ENCODE data around the gene SLC16A11. TPM values are rescaled to one million over a fixed set of nuclear protein-coding genes. Genes with fewer than 3 reads are reported as not detected.

Gene SLC16A11
- polyA plus RNA-seq, 4 donors, result 0.37 to 0.93 (median 0.45) TPM

Other genes with a start within 250 kb of the SLC16A11 start
- gene TEKT1, start 212.4 kb downstream of the SLC16A11 start, polyA plus RNA-seq (ENCODE audit: insufficient read length in 4 of 4), result under 1 TPM in 3 of 4 donors, not detected in 1; 0.34 to 0.67 (median 0.53) TPM
- 1 to 10 TPM; 1.2 to 3.2 (median 2.1) TPM for gene ALOX12, start 48.0 kb downstream of the SLC16A11 start, polyA plus RNA-seq (ENCODE audit: insufficient read length in 4 of 4)
- 100 to 1,000 TPM; 108 to 194 (median 188) TPM for gene RNASEK, start 31.5 kb downstream of the SLC16A11 start, polyA plus RNA-seq (ENCODE audit: insufficient read length in 4 of 4)
- 10 to 100 TPM; 20.0 to 25.0 (median 23.9) TPM for gene BCL6B, start 21.0 kb downstream of the SLC16A11 start, polyA plus RNA-seq (ENCODE audit: insufficient read length in 4 of 4)
- gene SLC16A13, start 8.1 kb downstream of the SLC16A11 start, polyA plus RNA-seq (ENCODE audit: insufficient read length in 4 of 4), result 1 to 10 TPM; 1.5 to 3.8 (median 3.0) TPM
- 1 to 10 TPM in 3 of 4 donors, under 1 TPM in 1; 0.99 to 2.0 (median 1.1) TPM for gene CLEC10A, start 36.2 kb upstream of the SLC16A11 start, polyA plus RNA-seq (ENCODE audit: insufficient read length in 4 of 4)
- 1 to 10 TPM in 3 of 4 donors, under 1 TPM in 1; 0.92 to 2.0 (median 1.7) TPM for gene ASGR2, start 70.7 kb upstream of the SLC16A11 start, polyA plus RNA-seq (ENCODE audit: insufficient read length in 4 of 4)
- gene ASGR1, start 135.3 kb upstream of the SLC16A11 start, polyA plus RNA-seq (ENCODE audit: insufficient read length in 4 of 4), result 1 to 10 TPM; 3.9 to 7.9 (median 5.9) TPM
- 10 to 100 TPM; 25.8 to 50.7 (median 41.7) TPM for gene DLG4, start 175.7 kb upstream of the SLC16A11 start, polyA plus RNA-seq (ENCODE audit: insufficient read length in 4 of 4)
- 100 to 1,000 TPM; 318 to 561 (median 453) TPM for gene ACADVL, start 175.8 kb upstream of the SLC16A11 start, polyA plus RNA-seq (ENCODE audit: insufficient read length in 4 of 4)
- gene DVL2, start 190.4 kb upstream of the SLC16A11 start, polyA plus RNA-seq (ENCODE audit: insufficient read length in 4 of 4), result 10 to 100 TPM; 46.3 to 70.6 (median 51.4) TPM
- 10 to 100 TPM; 39.1 to 62.6 (median 52.5) TPM for gene PHF23, start 195.4 kb upstream of the SLC16A11 start, polyA plus RNA-seq (ENCODE audit: insufficient read length in 4 of 4)
- 100 to 1,000 TPM; 327 to 487 (median 427) TPM for gene GABARAP, start 198.4 kb upstream of the SLC16A11 start, polyA plus RNA-seq (ENCODE audit: insufficient read length in 4 of 4)
- gene CTDNEP1, start 207.6 kb upstream of the SLC16A11 start, polyA plus RNA-seq (ENCODE audit: insufficient read length in 4 of 4), result 100 to 1,000 TPM; 146 to 158 (median 156) TPM
- gene ELP5, start 208.1 kb upstream of the SLC16A11 start, polyA plus RNA-seq (ENCODE audit: insufficient read length in 4 of 4), result 10 to 100 TPM; 45.9 to 53.5 (median 48.1) TPM
- gene CLDN7, start 218.4 kb upstream of the SLC16A11 start, polyA plus RNA-seq (ENCODE audit: insufficient read length in 4 of 4), result 10 to 100 TPM in 3 of 4 donors, 1 to 10 TPM in 1; 1.3 to 58.7 (median 50.8) TPM
- gene SLC2A4, start 237.6 kb upstream of the SLC16A11 start, polyA plus RNA-seq (ENCODE audit: insufficient read length in 4 of 4), result 1 to 10 TPM; 1.5 to 2.8 (median 1.9) TPM